Measurements from ENCODE around the gene ZNF784. TPM values are rescaled to one million over a fixed set of nuclear protein-coding genes. Genes with fewer than 3 reads are reported as not detected.
A peak's percentile ranks its signal among the peaks of the same experiment; 100 is the strongest.

ZNF784 gene
- total and polyA plus RNA-seq, 9 of the 15 experiments (the other 6 are each of a cell fraction or from before 2014, with no cell fraction given), result 0.14 to 6.1 (median 2.1) TPM

DNA sequence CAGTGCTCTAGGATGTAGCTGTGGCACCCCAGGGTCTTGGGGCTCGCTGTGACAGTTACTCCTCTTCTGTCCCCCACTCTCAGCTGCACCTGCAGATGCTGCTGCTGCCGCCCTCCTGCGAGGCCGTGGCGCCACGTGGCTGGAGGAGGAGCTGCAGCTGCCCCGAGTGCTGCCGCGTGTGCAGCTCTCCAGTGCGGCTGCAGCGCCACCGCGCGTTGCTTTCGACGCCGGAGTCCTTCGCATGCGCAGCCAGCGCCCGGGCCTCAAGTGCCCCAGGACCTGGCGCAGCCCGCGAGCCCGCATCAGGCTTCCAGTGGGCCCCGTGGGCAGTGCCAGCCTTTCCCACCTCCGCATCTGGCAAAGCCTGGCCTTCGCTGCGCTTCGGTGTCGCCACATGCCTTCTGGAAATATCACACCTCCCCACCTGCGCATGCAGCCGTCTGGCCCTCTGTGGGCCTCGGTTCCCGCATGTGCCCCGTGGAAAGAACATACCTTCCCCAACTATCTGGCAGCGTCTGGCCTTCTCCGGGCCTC is 15.7 kb upstream of the ZNF784 start (continued):
- TF ChIP-seq ATF1 (CRISPR knock-in tag; IDR thresholded peaks at IDR 0.05) (no peak), ATF1 (tag; IDR thresholded peaks at IDR 0.05) (peak; percentile 76), NFYB (IDR thresholded peaks at IDR 0.05; ENCODE audit: extremely low read depth, insufficient read length) (no peak), ZZZ3 (IDR thresholded peaks at IDR 0.05) (no peak), TBP (optimal IDR thresholded peaks at IDR 0.05; ENCODE audit: low read depth, low read length) (no peak), SAFB2 (IDR thresholded peaks at IDR 0.05; ENCODE audit: borderline replicate concordance, low read depth, low read length, severe bottlenecking) (no peak), CBX1 (IDR thresholded peaks at IDR 0.05; ENCODE audit: low read depth) (peak; percentile 65; the same call in 1 of the 2 replicates), ASH1L (IDR thresholded peaks at IDR 0.05; ENCODE audit: borderline replicate concordance, low read depth, partially characterized antibody) (peak; percentile 63), RBM22 (IDR thresholded peaks at IDR 0.05; ENCODE audit: low read depth, low read length, poor library complexity, severe bottlenecking) (peak; percentile 68), GTF2A2 (tag; IDR thresholded peaks at IDR 0.05) (no peak), FOXA3 (CRISPR knock-in tag; conservative IDR thresholded peaks at IDR 0.05 in 1 of 2, IDR thresholded peaks at IDR 0.05 in 1 of 2) (peak in 1 of 2 experiments; percentile 94; a peak in 2 of 4 replicates), ZNF57 (CRISPR knock-in tag; IDR thresholded peaks at IDR 0.05) (no peak), SMAD4 (CRISPR knock-in tag; conservative IDR thresholded peaks at IDR 0.05) (peak; percentile 61), NFE2 (IDR thresholded peaks at IDR 0.05; ENCODE audit: low read depth) (no peak), PCBP2 (IDR thresholded peaks at IDR 0.05; ENCODE audit: low read depth, low read length, poor library complexity, severe bottlenecking) (no peak), CBX2 (IDR thresholded peaks at IDR 0.05; ENCODE audit: insufficient read depth, low read length, poor library complexity, severe bottlenecking) (no peak), ZBTB1 (CRISPR knock-in tag; IDR thresholded peaks at IDR 0.05; ENCODE audit: borderline replicate concordance, low read depth) (peak; percentile 93), BRD4 (IDR thresholded peaks at IDR 0.05) (no peak), CEBPG (CRISPR knock-in tag; IDR thresholded peaks at IDR 0.05) (no peak), CEBPG (tag; conservative IDR thresholded peaks at IDR 0.05 in 1 of 2, IDR thresholded peaks at IDR 0.05 in 1 of 2) (no peak)
- TF ChIP-seq, protein P1, sequence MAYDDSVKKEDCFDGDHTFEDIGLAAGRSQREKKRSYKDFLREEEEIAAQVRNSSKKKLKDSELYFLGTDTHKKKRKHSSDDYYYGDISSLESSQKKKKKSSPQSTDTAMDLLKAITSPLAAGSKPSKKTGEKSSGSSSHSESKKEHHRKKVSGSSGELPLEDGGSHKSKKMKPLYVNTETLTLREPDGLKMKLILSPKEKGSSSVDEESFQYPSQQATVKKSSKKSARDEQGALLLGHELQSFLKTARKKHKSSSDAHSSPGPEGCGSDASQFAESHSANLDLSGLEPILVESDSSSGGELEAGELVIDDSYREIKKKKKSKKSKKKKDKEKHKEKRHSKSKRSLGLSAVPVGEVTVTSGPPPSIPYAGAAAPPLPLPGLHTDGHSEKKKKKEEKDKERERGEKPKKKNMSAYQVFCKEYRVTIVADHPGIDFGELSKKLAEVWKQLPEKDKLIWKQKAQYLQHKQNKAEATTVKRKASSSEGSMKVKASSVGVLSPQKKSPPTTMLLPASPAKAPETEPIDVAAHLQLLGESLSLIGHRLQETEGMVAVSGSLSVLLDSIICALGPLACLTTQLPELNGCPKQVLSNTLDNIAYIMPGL (CRISPR knock-in tag; IDR thresholded peaks at IDR 0.05), result peak; percentile 95
- TF ChIP-seq, protein P2, sequence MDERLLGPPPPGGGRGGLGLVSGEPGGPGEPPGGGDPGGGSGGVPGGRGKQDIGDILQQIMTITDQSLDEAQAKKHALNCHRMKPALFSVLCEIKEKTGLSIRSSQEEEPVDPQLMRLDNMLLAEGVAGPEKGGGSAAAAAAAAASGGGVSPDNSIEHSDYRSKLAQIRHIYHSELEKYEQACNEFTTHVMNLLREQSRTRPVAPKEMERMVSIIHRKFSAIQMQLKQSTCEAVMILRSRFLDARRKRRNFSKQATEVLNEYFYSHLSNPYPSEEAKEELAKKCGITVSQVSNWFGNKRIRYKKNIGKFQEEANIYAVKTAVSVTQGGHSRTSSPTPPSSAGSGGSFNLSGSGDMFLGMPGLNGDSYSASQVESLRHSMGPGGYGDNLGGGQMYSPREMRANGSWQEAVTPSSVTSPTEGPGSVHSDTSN (CRISPR knock-in tag; IDR thresholded peaks at IDR 0.05; ENCODE audit: low read depth), result no peak
- TF ChIP-seq, protein P2 (tag; conservative IDR thresholded peaks at IDR 0.05; ENCODE audit: low read depth), result no peak

Data from K562 (cell line).